Sciatic nerve (tissue), 2 donors: ENCODE results near the gene ZNF774. TPM values are rescaled to one million over a fixed set of nuclear protein-coding genes. Genes with fewer than 3 reads are reported as not detected.
"Not testable (repeated sequence)": the region's sequence is repeated elsewhere in the genome, so short reads cannot be mapped to it uniquely, and the experiment has no call there.

Experiments
- ATAC-seq: fragments of 200-7000 bp; cut with Tn5 transposase; one replicate; pipeline ENCODE4 v1.9.1; 2020; ENCODE audit warnings: mild to moderate bottlenecking, moderate library complexity
- DNase-seq: peaks from one replicate; pipeline ENCODE4 v3.0.0-alpha.2; 2020; ENCODE audit warnings: low spot score
- intact Hi-C: fragments of 100-400 bp; cut with DNase I; formaldehyde crosslinking; loops from one replicate; pipeline ENCODE4 v1.14.2; 2022
- total RNA-seq: library from RNA; stranded (reverse); fragmentation: NEBNext Ultra II Directional; extraction: Animal tissue kit (Norgen Biotek cat#: 25700); gene quantifications from one replicate; pipeline ENCODE4 v1.2.1, GENCODE V29; 2021
- donor health status: DM: no; HTN: no; CAD: no.
- donor health status: DM: no; HTN: no; CAD: no.

Gene ZNF774
- total RNA-seq, 1 donor from 2014 or later = 5.1 TPM

GRCh38 chr15:90407871-90408317 lies 55.8 kb downstream of the ZNF774 start:
- intact Hi-C loops = no loop called here
- ATAC-seq = peak; percentile 30
- no peak for DNase-seq

- no peak for ATAC-seq
- DNase-seq = no peak
- intact Hi-C loops = no loop called here
Observed at GRCh38 chr15:90408657-90409056, 56.6 kb downstream of the ZNF774 start.

DNA sequence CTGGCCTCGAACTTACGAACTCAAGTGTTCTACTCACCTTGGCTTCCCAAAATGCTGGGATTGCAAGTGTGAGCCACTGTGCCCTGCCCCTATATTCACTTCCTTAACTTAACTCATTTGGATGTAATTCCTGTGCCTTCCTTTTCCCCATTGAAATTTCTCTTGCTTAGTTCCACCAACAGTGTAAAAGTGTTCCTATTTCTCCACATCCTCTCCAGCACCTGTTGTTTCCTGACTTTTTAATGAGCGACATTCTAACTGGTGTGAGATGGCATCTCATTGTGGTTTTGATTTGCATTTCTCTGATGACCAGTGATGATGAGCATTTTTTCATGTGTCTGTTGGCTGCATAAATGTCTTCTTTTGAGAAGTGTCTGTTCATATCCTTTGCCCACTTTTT lies 57.5 kb downstream of the ZNF774 start:
- DNase-seq, intact Hi-C loops: not testable (repeated sequence)

GRCh38 chr15:90410316-90410715 lies 58.2 kb downstream of the ZNF774 start:
- intact Hi-C loops, DNase-seq, ATAC-seq: not testable (repeated sequence)

More for the DNA sequence above, 57.5 kb downstream of the ZNF774 start:
- not testable (repeated sequence) for ATAC-seq

- no peak for ATAC-seq
- no peak for DNase-seq
Observed at GRCh38 chr15:90411176-90411575, 59.1 kb downstream of the ZNF774 start.

More at GRCh38 chr15:90411176-90411575, 59.1 kb downstream of the ZNF774 start:
- intact Hi-C loops = no loop called here

Other genes with a start within 250 kb of the ZNF774 start
- gene IDH2, start 249.8 kb upstream of the ZNF774 start, total RNA-seq = 18.5 TPM
- 55.9 TPM for gene SEMA4B, start 151.0 kb upstream of the ZNF774 start, total RNA-seq
- 43.3 TPM for gene CIB1, start 118.3 kb upstream of the ZNF774 start, total RNA-seq
- gene GDPGP1, start 118.1 kb upstream of the ZNF774 start, total RNA-seq = 5.4 TPM
- gene TTLL13, start 102.7 kb upstream of the ZNF774 start, total RNA-seq = 0.71 TPM
- gene NGRN, start 86.6 kb upstream of the ZNF774 start, total RNA-seq = 63.8 TPM
- 202 TPM for gene IQGAP1, start 36.0 kb downstream of the ZNF774 start, total RNA-seq
- gene CRTC3, start 177.6 kb downstream of the ZNF774 start, total RNA-seq = 74.4 TPM